Chondrocyte (in vitro differentiated cells): ENCODE results near the gene KRT82. TPM values are rescaled to one million over a fixed set of nuclear protein-coding genes. Genes with fewer than 3 reads are reported as not detected.

Experiments used
- DNase-seq: peaks from one replicate; pipeline ENCODE4 v3.0.0; 2021; ENCODE audit warnings: mixed read lengths, low spot score
- H3K27ac Mint-ChIP-seq: one replicate; pipeline ENCODE4 v1.8.0; 2021; ENCODE audit warnings: mild to moderate bottlenecking, moderate library complexity, mixed read lengths; ENCODE audit not compliant: unreplicated experiment
- H3K27me3 Mint-ChIP-seq: 2 replicates; pipeline ENCODE4 v1.8.0; 2021; ENCODE audit warnings: low read depth, mixed read lengths
- H3K36me3 Mint-ChIP-seq: 2 replicates; pipeline ENCODE4 v1.8.0; 2021; ENCODE audit warnings: low read depth, mixed read lengths
- H3K4me1 Mint-ChIP-seq: 2 replicates; pipeline ENCODE4 v1.8.0; 2021; ENCODE audit warnings: low read depth, mild to moderate bottlenecking, mixed read lengths
- H3K4me3 Mint-ChIP-seq: one replicate; pipeline ENCODE4 v1.8.0; 2021; ENCODE audit warnings: mild to moderate bottlenecking, moderate library complexity, mixed read lengths; ENCODE audit not compliant: unreplicated experiment
- H3K9me3 Mint-ChIP-seq: 2 replicates; pipeline ENCODE4 v1.8.0; 2021; ENCODE audit warnings: low read depth, mixed read lengths
- CTCF ChIP-seq: fragments of 200-600 bp; sonication (generic); IDR thresholded peaks from 2 replicates; pipeline ENCODE4 v1.5.0; 2021; ENCODE audit warnings: antibody characterized with exemption, mild to moderate bottlenecking, moderate library complexity
- total RNA-seq: library from RNA; stranded (reverse); gene quantifications from 3 replicates; pipeline ENCODE4 v1.2.1, GENCODE V29; 2021

KRT82 gene
- total RNA-seq, 1 donor from 2014 or later: not detected

- Mint-ChIP-seq H3K4me3 (no peak overlapping the region), H3K4me1 (peaks cover 4% of the 10 kb centered on the region), H3K27me3 (peaks cover 35% of the 10 kb centered on the region), H3K9me3 (no peaks in the 10 kb centered on the region), H3K36me3 (no peaks in the 10 kb centered on the region), H3K27ac (no peak overlapping the region)
- TF ChIP-seq CTCF: no peak
- no peak for DNase-seq
Measured at GRCh38 chr12:52354200-52354599, 51.9 kb downstream of the KRT82 start.

DNA sequence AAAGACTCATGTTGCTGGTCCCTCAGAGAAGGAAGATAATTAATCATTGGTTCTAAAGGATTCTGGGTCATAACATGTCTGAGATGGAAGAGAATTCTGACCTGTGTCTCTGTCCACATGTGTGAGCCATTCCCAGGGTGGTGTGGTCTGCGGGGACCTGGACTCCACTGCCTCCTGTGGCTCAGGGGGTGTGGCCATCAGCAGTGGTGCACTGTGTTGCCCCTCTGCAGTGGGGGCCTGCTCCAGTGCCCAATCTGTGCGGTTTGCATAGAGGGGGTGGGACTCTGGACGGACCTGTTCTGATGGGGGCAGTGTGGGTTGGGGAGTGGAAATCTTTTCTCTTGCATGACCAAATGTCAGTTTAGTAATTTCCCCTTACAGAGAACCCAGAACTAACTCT lies 52.4 kb downstream of the KRT82 start:
- Mint-ChIP-seq H3K9me3 (no peaks in the 10 kb centered on the region), H3K4me3 (no peak overlapping the region), H3K27ac (no peak overlapping the region), H3K4me1 (peaks cover 4% of the 10 kb centered on the region), H3K36me3 (no peaks in the 10 kb centered on the region), H3K27me3 (peaks cover 39% of the 10 kb centered on the region)
- no peak for DNase-seq
- TF ChIP-seq CTCF: no peak

DNA sequence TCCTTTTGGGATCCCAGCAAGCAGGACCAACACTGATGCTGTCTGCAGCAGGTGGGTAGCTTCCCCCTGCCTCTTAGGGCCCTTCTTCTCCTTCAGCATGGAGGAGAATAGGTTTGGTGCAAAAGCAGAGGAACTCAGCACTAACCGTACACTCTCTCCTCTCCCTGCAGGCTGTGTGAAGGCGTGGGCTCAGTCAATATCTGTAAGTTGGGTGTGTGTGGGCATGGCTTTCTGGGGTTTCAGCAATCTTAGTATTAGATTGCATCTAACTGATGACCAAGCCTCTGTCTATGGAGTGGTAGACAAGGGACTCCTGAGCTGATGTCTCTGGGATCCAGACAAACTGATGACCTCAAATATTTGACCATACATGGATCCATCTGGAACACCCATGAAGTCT lies 53.2 kb downstream of the KRT82 start:
- H3K9me3 Mint-ChIP-seq: no peaks in the 10 kb centered on the region
- TF ChIP-seq CTCF: no peak
- H3K36me3 Mint-ChIP-seq: no peaks in the 10 kb centered on the region
- peaks cover 4% of the 10 kb centered on the region for H3K4me1 Mint-ChIP-seq
- DNase-seq: no peak
- H3K4me3 Mint-ChIP-seq: no peak overlapping the region
- peaks cover 43% of the 10 kb centered on the region for H3K27me3 Mint-ChIP-seq
- no peak overlapping the region for H3K27ac Mint-ChIP-seq

DNA sequence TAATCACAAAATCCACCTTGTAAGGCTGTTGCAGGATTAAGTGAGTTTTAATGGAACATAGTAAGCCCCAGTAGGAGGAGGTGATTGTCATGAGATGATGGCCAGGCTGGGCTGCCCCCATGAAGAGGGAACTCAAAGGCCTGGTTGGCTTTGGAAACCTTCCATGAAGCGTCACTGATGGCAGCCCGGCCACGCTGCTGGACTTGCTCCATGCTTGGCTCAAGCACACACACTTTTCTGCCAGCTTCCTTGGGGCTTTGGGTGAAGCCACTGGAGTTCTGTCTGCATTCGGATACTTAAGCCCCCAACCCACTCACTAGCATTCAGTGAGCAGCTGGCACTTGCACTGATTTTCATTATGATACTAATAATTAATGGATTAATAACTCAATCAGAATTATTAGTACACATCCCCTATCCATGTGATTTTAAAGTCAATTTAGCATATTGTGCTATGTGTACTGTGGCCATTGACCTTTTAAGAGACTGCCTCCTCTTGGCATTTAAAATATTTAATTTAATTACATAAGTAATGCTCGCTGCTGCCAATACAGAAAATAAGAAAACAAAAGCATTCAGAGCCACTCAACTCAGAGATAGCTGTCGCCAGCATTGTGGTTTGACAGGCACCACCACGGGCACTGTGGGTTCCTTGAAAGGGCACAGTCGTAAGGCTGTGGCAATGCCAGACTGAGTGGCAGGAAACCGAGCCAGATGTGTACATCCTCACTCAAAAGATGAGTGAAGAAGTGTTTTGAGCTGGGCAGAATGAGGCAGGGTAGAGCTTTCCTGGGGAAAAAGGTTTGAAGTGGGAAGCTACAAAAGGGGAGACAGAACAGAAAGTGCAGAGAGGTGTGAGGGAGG lies 54.7 kb downstream of the KRT82 start:
- Mint-ChIP-seq H3K9me3 (no peaks in the 10 kb centered on the region), H3K27me3 (peaks cover 47% of the 10 kb centered on the region), H3K36me3 (no peaks in the 10 kb centered on the region), H3K4me1 (peaks cover 4% of the 10 kb centered on the region), H3K4me3 (no peak overlapping the region), H3K27ac (no peak overlapping the region)
- TF ChIP-seq CTCF: no peak
- DNase-seq: no peak

DNA sequence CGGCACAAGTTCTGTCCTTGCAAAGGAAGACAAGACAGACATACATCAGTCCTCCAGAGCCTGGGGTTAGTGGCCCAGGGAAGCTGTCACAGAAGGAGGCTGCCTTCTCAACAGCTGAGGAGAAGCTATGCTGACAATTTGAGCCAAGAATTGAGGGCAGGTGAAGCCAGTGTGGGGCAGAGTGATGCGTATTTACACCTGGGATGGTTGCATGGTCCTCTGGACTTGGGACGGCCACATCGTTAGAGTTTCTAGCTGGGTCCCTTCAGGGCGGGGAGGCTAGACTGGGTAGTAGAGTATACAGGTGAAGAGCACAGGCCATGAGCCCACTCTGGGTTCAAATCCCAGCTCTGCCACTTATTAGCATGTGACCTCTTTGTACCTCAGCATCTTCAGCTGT lies 55.3 kb downstream of the KRT82 start:
- no peak for TF ChIP-seq CTCF
- Mint-ChIP-seq H3K36me3 (no peaks in the 10 kb centered on the region), H3K9me3 (no peaks in the 10 kb centered on the region), H3K27ac (no peak overlapping the region), H3K27me3 (peaks cover 47% of the 10 kb centered on the region), H3K4me3 (no peak overlapping the region), H3K4me1 (peaks cover 5% of the 10 kb centered on the region)
- DNase-seq: no peak
